B cell (primary cell): Measurements from ENCODE around the gene IST1. TPM values are rescaled to one million over a fixed set of nuclear protein-coding genes. Genes with fewer than 3 reads are reported as not detected.

Experiments used
- ATAC-seq: fragments of 200-7000 bp; cut with Tn5 transposase; one replicate; pipeline ENCODE4 v1.10.0; 2021; ENCODE audit warnings: low read depth, mild to moderate bottlenecking, moderate number of reproducible peaks, moderate library complexity
- CTCF ChIA-PET: fragments of 350-600 bp; sonication (Branson Sonifier 250); formaldehyde crosslinking; loops from one replicate; lab custom pipeline; 2021; ENCODE audit warnings: antibody characterized with exemption, inconsistent platforms; lab: Charles Lee
- POLR2A ChIA-PET: fragments of 350-600 bp; sonication (Branson Sonifier 250); formaldehyde crosslinking; loops from one replicate; lab custom pipeline; 2021; ENCODE audit warnings: antibody characterized with exemption; lab: Charles Lee
- DNase-seq: peaks from one replicate; pipeline ENCODE4 v3.0.0; 2013
- H2AFZ ChIP-seq: 2 replicates; pipeline ENCODE4 v1.6.1; 2012; ENCODE audit warnings: mild to moderate bottlenecking, low read depth, low read length; ENCODE audit not compliant: insufficient read depth, poor library complexity, severe bottlenecking
- H3K27ac ChIP-seq, 2 donors: 1 replicate in 1 of 2; 2 replicates in 1 of 2; pipeline ENCODE4 v1.5.1; 2012 to 2013; ENCODE audit warnings: low read length in 2 of 2, mild to moderate bottlenecking in 2 of 2, moderate library complexity in 1 of 2
- H3K27me3 ChIP-seq, 4 experiments: fragments of 200-600 bp in 1 of 4; sonication (generic) in 1 of 4; replicated peaks in 1 of 4; 1 replicate in 2 of 4; 2 replicates in 2 of 4; pipeline versions ENCODE4 v1.6.1 to v1.7.0; 2013 to 2016; ENCODE audit warnings: low read length in 3 of 4, mild to moderate bottlenecking in 2 of 4, mixed read lengths in 1 of 4, moderate library complexity in 1 of 4; ENCODE audit not compliant: insufficient read depth in 4 of 4, control insufficient read depth in 3 of 4; ENCODE audit errors: control extremely low read depth in 1 of 4
- H3K36me3 ChIP-seq, 2 experiments: replicated peaks in 1 of 2; 1 replicate in 1 of 2; 2 replicates in 1 of 2; pipeline versions ENCODE4 v1.6.1 to v1.7.1; 2013; ENCODE audit warnings: low read length in 1 of 2; ENCODE audit not compliant: insufficient read depth in 2 of 2, control insufficient read depth in 1 of 2; ENCODE audit errors: control extremely low read depth in 1 of 2, extremely low read depth in 1 of 2
- H3K4me1 ChIP-seq, 2 donors: fragments of 200-600 bp in 1 of 2; sonication (generic) in 1 of 2; 1 replicate in 1 of 2; 2 replicates in 1 of 2; pipeline versions ENCODE4 v1.5.1 to v1.6.1; 2013 to 2017; ENCODE audit warnings: low read length in 2 of 2; ENCODE audit not compliant: control insufficient read depth in 2 of 2, insufficient read depth in 2 of 2
- H3K4me2 ChIP-seq: replicated peaks from 2 replicates; pipeline ENCODE3; 2012; ENCODE audit warnings: mild to moderate bottlenecking, low read depth, low read length; ENCODE audit not compliant: poor library complexity, severe bottlenecking
- H3K4me3 ChIP-seq, 5 experiments: fragments of 200-600 bp in 1 of 5; sonication (generic) in 1 of 5; 1 replicate in 3 of 5; 2 replicates in 2 of 5; pipeline versions ENCODE4 v1.5.1 to v1.7.0; 2011 to 2016; ENCODE audit warnings: low read length in 4 of 5, mild to moderate bottlenecking in 4 of 5, low read depth in 2 of 5, control low read depth in 1 of 5, moderate library complexity in 1 of 5; ENCODE audit not compliant: insufficient read depth in 1 of 5; ENCODE audit errors: control extremely low read depth in 1 of 5, extremely low read depth in 1 of 5
- H3K79me2 ChIP-seq: fragments of 200-600 bp; sonication (generic); one replicate; pipeline ENCODE4 v1.6.0; 2016; ENCODE audit warnings: low read length; ENCODE audit not compliant: control insufficient read depth, insufficient read depth
- H3K9ac ChIP-seq: fragments of 200-600 bp; sonication (generic); 2 replicates; pipeline ENCODE4 v1.6.1; 2017; ENCODE audit warnings: mild to moderate bottlenecking, low read length, moderate library complexity
- H3K9me3 ChIP-seq, 3 donors: one replicate each; pipeline versions ENCODE4 v1.6.1 to v1.7.1; 2013; ENCODE audit warnings: low read length in 2 of 3; ENCODE audit not compliant: control insufficient read depth in 2 of 3, insufficient read depth in 1 of 3; ENCODE audit errors: control extremely low read depth in 1 of 3
- H4K20me1 ChIP-seq: 2 replicates; pipeline ENCODE4 v1.6.0; 2012; ENCODE audit warnings: mild to moderate bottlenecking, low read length; ENCODE audit not compliant: insufficient read depth, control insufficient read depth, poor library complexity, severe bottlenecking
- H3K27ac Mint-ChIP-seq: one replicate; pipeline ENCODE4 v1.8.0; 2021; ENCODE audit warnings: mixed read lengths
- H3K27me3 Mint-ChIP-seq: one replicate; pipeline ENCODE4 v1.8.0; 2021; ENCODE audit warnings: mixed read lengths
- H3K4me1 Mint-ChIP-seq: one replicate; pipeline ENCODE4 v1.8.0; 2021; ENCODE audit warnings: mixed read lengths
- H3K4me3 Mint-ChIP-seq: one replicate; pipeline ENCODE4 v1.8.0; 2021; ENCODE audit warnings: mixed read lengths
- H3K9me3 Mint-ChIP-seq: one replicate; pipeline ENCODE4 v1.8.0; 2022; ENCODE audit warnings: mixed read lengths; ENCODE audit not compliant: insufficient read depth
- CTCF ChIP-seq: fragments of 200-600 bp; IDR thresholded peaks from one replicate; pipeline ENCODE4 v1.8.0; 2022; ENCODE audit warnings: antibody characterized with exemption, mild to moderate bottlenecking
- EZH2 ChIP-seq: IDR thresholded peaks from 2 replicates; pipeline ENCODE4 v1.6.1; 2012; ENCODE audit warnings: borderline replicate concordance, low read depth, mild to moderate bottlenecking, moderate library complexity, low read length; ENCODE audit not compliant: insufficient read depth, poor library complexity, severe bottlenecking
- WGBS: methylation state at CpG from one replicate; pipeline ENCODE4 v1.1.5; 2013; ENCODE audit warnings: missing lambda C conversion rate; ENCODE audit not compliant: insufficient coverage; 5-methylcytosine and 5-hydroxymethylcytosine counted together
- intact Hi-C: fragments of 100-400 bp; cut with micrococcal nuclease; formaldehyde crosslinking; loops from one replicate; pipeline ENCODE4 v1.10.0; 2022
- polyA plus RNA-seq: library from polyadenylated mRNA; depleted of rRNA; stranded (reverse); fragments of >200 nt; gene quantifications from 2 replicates; pipeline ENCODE4 v1.2.3, GENCODE V29; 2012
- total RNA-seq, 2 donors: library from RNA; stranded (reverse); fragments of 120-200 nt in 1 of 2; gene quantifications; 1 replicate in 1 of 2; 2 replicates in 1 of 2; pipeline versions ENCODE4 v1.2.3 to v1.2.4, GENCODE V29; 2013 to 2022

IST1 gene
- total and polyA plus RNA-seq, 2 donors (not counting 1 experiment from before 2014, with no cell fraction given): 182 to 268 TPM

DNA sequence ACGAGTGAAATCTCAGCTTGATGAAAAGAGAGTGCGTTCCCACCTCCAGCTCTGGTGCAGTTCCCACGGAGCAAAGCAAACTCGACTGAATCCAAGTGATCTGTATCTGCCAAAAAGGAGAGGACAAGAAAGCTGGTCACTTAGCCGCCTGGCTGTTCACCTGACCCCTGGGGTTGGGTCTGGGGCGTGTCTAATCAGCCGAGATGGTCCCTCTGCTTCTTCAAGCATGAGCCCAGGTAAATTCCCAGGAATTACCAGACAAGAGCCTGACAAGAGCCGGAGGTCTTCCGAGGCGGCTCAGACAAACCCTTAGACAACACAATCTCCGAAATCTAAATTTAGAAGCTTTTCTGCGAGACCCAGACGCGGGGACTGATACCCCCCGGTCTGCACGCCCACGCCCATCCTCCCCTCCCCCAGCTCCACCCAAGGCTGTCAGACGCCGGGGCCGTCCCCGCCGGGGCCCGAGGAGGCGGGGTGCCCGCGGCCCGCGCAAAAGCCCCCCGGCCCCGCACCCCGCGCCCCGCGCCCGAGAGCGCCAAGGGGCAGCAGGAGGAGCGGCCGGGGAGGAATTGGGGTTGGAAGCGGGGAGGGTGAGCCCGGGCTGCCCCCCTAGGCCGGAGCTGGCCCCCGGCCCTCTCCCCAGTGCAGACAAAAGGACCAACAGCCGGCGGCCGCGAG is 12.0 kb upstream of the IST1 start:
- intact Hi-C loops: loop anchor here (2.0 to 5.0 kb wide), 2 partner anchors 124 to 159 kb away; partner anchors contain the start of genes DHODH and PHLPP2
- H3K4me2 ChIP-seq: peak overlapping the region; percentile 97
- H3K9ac ChIP-seq: peak overlapping the region; percentile 94
- peak overlapping the region; percentile 99 for H2AFZ ChIP-seq
- ChIA-PET POLR2A (interaction anchor here (0.6 to 4.5 kb wide), 10 partner anchors 11 to 332 kb away, joined by 3 to 47 read pairs (median 6); partner anchors contain the start of genes AP1G1 and IST1), CTCF (interaction anchor here (0.9 to 4.2 kb wide), 31 partner anchors 10 to 156 kb away, joined by 3 to 69 read pairs (median 7); partner anchors contain the start of genes AP1G1 and IST1)
- no peaks in the 10 kb centered on the region for H4K20me1 ChIP-seq
- no peaks in the 10 kb centered on the region for H3K27me3 ChIP-seq
- H3K27ac ChIP-seq: peak overlapping the region; percentile 89 to 91
- WGBS: 1% methylated on average over 46 of the region's 46 CpGs
- no peaks in the 10 kb centered on the region for H3K27me3 Mint-ChIP-seq
- DNase-seq (peak; percentile 73), ATAC-seq (peak; percentile 48)
- H3K4me3 ChIP-seq: peak overlapping the region; percentile 76 to 98 (median 86)
- no peak for TF ChIP-seq EZH2
- TF ChIP-seq CTCF: no peak
- peaks cover 33 to 43% of the 10 kb centered on the region in 2 donors for H3K4me1 ChIP-seq
- peaks cover 43% of the 10 kb centered on the region for H3K4me1 Mint-ChIP-seq
- no peaks in the 10 kb centered on the region for H3K9me3 Mint-ChIP-seq
- H3K4me3 Mint-ChIP-seq: peak overlapping the region; percentile 89
- H3K27ac Mint-ChIP-seq: peak overlapping the region; percentile 95
- peaks cover 0 to 20% of the 10 kb centered on the region in 2 experiments for H3K36me3 ChIP-seq
- peaks cover 28% of the 10 kb centered on the region for H3K79me2 ChIP-seq
- H3K9me3 ChIP-seq: no peaks in the 10 kb centered on the region
